HepG2 (cell line): ENCODE data around the gene VPS26A. TPM values are rescaled to one million over a fixed set of nuclear protein-coding genes. Genes with fewer than 3 reads are reported as not detected.

Source experiments
- ARNT ChIP-seq: fragments of 450-650 bp; IDR thresholded peaks from 2 replicates; pipeline ENCODE4 v1.6.1; 2017
- DMAP1 ChIP-seq: IDR thresholded peaks from 2 replicates; pipeline ENCODE4 v1.6.1; 2016
- ETS1 ChIP-seq: sonication (generic); formaldehyde crosslinking; IDR thresholded peaks from 2 replicates; pipeline ENCODE4 v1.4.0; 2020; ENCODE audit warnings: missing genetic modification reagents
- EZH2 ChIP-seq: conservative IDR thresholded peaks from 2 replicates; pipeline ENCODE4 v1.6.1; 2012; ENCODE audit warnings: mild to moderate bottlenecking, low read depth, low read length, moderate library complexity
- GABPA ChIP-seq, 2 experiments: IDR thresholded peaks; 2 replicates each; pipeline ENCODE4 v1.6.1; 2011 to 2016; ENCODE audit warnings: low read depth in 2 of 2, low read length in 1 of 2, missing biosample characterization in 1 of 2, missing genetic modification characterization in 1 of 2
- GABPB1 ChIP-seq: IDR thresholded peaks from 2 replicates; pipeline ENCODE4 v1.6.1; 2016; ENCODE audit warnings: mild to moderate bottlenecking, missing genetic modification reagents, moderate library complexity, missing compliant biosample characterization
- KAT2B ChIP-seq: fragments of 150-350 bp; IDR thresholded peaks from 2 replicates; pipeline ENCODE4 v1.6.1; 2014; ENCODE audit warnings: low read depth, low read length, borderline replicate concordance
- KDM4B ChIP-seq: sonication (generic); formaldehyde crosslinking; IDR thresholded peaks from 2 replicates; pipeline ENCODE4 v1.4.0; 2020; ENCODE audit warnings: missing genetic modification reagents
- MEIS1 ChIP-seq: sonication (generic); formaldehyde crosslinking; IDR thresholded peaks from 2 replicates; pipeline ENCODE4 v1.9.0; 2021; ENCODE audit warnings: mild to moderate bottlenecking, missing genetic modification reagents, moderate library complexity, borderline replicate concordance
- PAF1 ChIP-seq: IDR thresholded peaks from 2 replicates; pipeline ENCODE4 v1.6.1; 2016; ENCODE audit warnings: missing genetic modification reagents, missing compliant biosample characterization
- REPIN1 ChIP-seq: sonication (generic); formaldehyde crosslinking; IDR thresholded peaks from 2 replicates; pipeline ENCODE4 v1.8.0; 2022; ENCODE audit warnings: missing genetic modification reagents, low read depth, mild to moderate bottlenecking, borderline replicate concordance
- SMARCE1 ChIP-seq: fragments of 450-650 bp; IDR thresholded peaks from 2 replicates; pipeline ENCODE4 v1.6.1; 2017; ENCODE audit warnings: borderline replicate concordance
- SNRNP70 ChIP-seq: fragments of 200-400 bp; formaldehyde crosslinking; IDR thresholded peaks from 2 replicates; pipeline ENCODE4 v1.6.1; 2017; ENCODE audit warnings: mild to moderate bottlenecking, low read depth, low read length, moderate library complexity
- SUZ12 ChIP-seq: fragments of 150-350 bp; IDR thresholded peaks from 2 replicates; pipeline ENCODE4 v1.6.1; 2014; ENCODE audit warnings: low read depth, low read length
- TRIM22 ChIP-seq: fragments of 450-650 bp; IDR thresholded peaks from 2 replicates; pipeline ENCODE4 v1.6.1; 2017
- ZBTB49 ChIP-seq: sonication (generic); formaldehyde crosslinking; IDR thresholded peaks from 2 replicates; pipeline ENCODE4 v1.4.0; 2020; ENCODE audit warnings: missing genetic modification reagents, borderline replicate concordance
- ZMYM3 ChIP-seq: sonication (generic); formaldehyde crosslinking; IDR thresholded peaks from 2 replicates; pipeline ENCODE4 v1.5.1; 2020; ENCODE audit warnings: mild to moderate bottlenecking, missing genetic modification reagents
- ZNF138 ChIP-seq: sonication (generic); formaldehyde crosslinking; IDR thresholded peaks from 2 replicates; pipeline ENCODE4 v1.5.0; 2020; ENCODE audit warnings: mild to moderate bottlenecking, low read depth, missing genetic modification reagents
- ZNF280B ChIP-seq: sonication (generic); formaldehyde crosslinking; IDR thresholded peaks from 2 replicates; pipeline ENCODE4 v1.5.0; 2020; ENCODE audit warnings: missing genetic modification reagents, mild to moderate bottlenecking, borderline replicate concordance
- ZNF329 ChIP-seq: sonication (generic); formaldehyde crosslinking; IDR thresholded peaks from 2 replicates; pipeline ENCODE4 v1.9.0; 2021; ENCODE audit warnings: low read depth, mild to moderate bottlenecking, missing genetic modification reagents
- ZNF501 ChIP-seq: sonication (generic); formaldehyde crosslinking; IDR thresholded peaks from 2 replicates; pipeline ENCODE4 v1.5.1; 2020; ENCODE audit warnings: mild to moderate bottlenecking, moderate library complexity, missing genetic modification reagents
- ZNF503 ChIP-seq: sonication (generic); formaldehyde crosslinking; IDR thresholded peaks from 2 replicates; pipeline ENCODE4 v1.4.0; 2020; ENCODE audit warnings: missing genetic modification reagents
- polyA plus RNA-seq, 8 experiments: library from polyadenylated mRNA; depleted of rRNA in 3 of 8; stranded (reverse) in 7 of 8; unstranded in 1 of 8; fragments of >200 nt; fragmentation: Illumina TruSeq in 4 of 8; extraction: Trizol in 4 of 8; gene quantifications; 2 replicates each; pipeline versions ENCODE4 v1.2.1 to v1.2.3, GENCODE V29; 2011 to 2016; ENCODE audit warnings: low read depth in 4 of 8, missing spikeins in 1 of 8, mixed read lengths in 1 of 8; ENCODE audit not compliant: insufficient read depth in 1 of 8
- total RNA-seq, 5 experiments: library from RNA; depleted of rRNA; stranded (reverse); fragments of >200 nt; fragmentation: Illumina TruSeq; extraction: Trizol; gene quantifications; 2 replicates each; pipeline ENCODE4 v1.2.3, GENCODE V29; 2016; ENCODE audit warnings: low read depth in 1 of 5

VPS26A gene
- total and polyA plus RNA-seq, 2 of the 13 experiments (the other 11 are each of a cell fraction or from before 2014, with no cell fraction given), result 12.9 to 32.6 TPM

GRCh38 chr10:69179743-69180524, 56.0 kb downstream of the VPS26A start, which contains the start of gene SUPV3L1 (continued):
- 0 out of 2 replicates have a peak, but pooled peaks have one; percentile 3 for TF ChIP-seq KAT2B
- no peak for TF ChIP-seq KDM4B (CRISPR knock-in tag)
- no peak; the same call in 1 of the 2 replicates for TF ChIP-seq ZNF138 (CRISPR knock-in tag)
- peak; percentile 73 for TF ChIP-seq REPIN1 (CRISPR knock-in tag)
- TF ChIP-seq ZMYM3 (CRISPR knock-in tag), result no peak
- no peak for TF ChIP-seq SMARCE1
- peak; percentile 48 for TF ChIP-seq ZNF501
- TF ChIP-seq ZNF329 (CRISPR knock-in tag), result no peak; the same call in 1 of the 2 replicates
- TF ChIP-seq ARNT, result no peak
- TF ChIP-seq TRIM22, result no peak
- TF ChIP-seq MEIS1 (CRISPR knock-in tag), result peak; percentile 70
- peak; percentile 85 for TF ChIP-seq GABPB1 (CRISPR knock-in tag)
- TF ChIP-seq SNRNP70, result no peak
- TF ChIP-seq ZBTB49, result no peak
- TF ChIP-seq GABPA (IDR thresholded peaks at IDR 0.05; ENCODE audit: low read depth, low read length), result no peak
- TF ChIP-seq GABPA (CRISPR knock-in tag; IDR thresholded peaks at IDR 0.05; ENCODE audit: low read depth), result peak; percentile 54; the same call in 1 of the 2 replicates
- TF ChIP-seq EZH2, result no peak
- TF ChIP-seq ZNF503, result no peak
- TF ChIP-seq PAF1 (CRISPR knock-in tag), result no peak
- no peak for TF ChIP-seq ZNF280B (CRISPR knock-in tag)
- no peak for TF ChIP-seq SUZ12
- TF ChIP-seq DMAP1 (CRISPR knock-in tag), result peak; percentile 100
- TF ChIP-seq ETS1 (CRISPR knock-in tag), result no peak
